ENCODE measurements around the gene ANXA11. TPM values are rescaled to one million over a fixed set of nuclear protein-coding genes. Genes with fewer than 3 reads are reported as not detected.
A peak's percentile ranks its signal among the peaks of the same experiment; 100 is the strongest.

ANXA11 gene
- total RNA-seq, 2 experiments from 2014 or later, result 153 to 159 TPM

DNA sequence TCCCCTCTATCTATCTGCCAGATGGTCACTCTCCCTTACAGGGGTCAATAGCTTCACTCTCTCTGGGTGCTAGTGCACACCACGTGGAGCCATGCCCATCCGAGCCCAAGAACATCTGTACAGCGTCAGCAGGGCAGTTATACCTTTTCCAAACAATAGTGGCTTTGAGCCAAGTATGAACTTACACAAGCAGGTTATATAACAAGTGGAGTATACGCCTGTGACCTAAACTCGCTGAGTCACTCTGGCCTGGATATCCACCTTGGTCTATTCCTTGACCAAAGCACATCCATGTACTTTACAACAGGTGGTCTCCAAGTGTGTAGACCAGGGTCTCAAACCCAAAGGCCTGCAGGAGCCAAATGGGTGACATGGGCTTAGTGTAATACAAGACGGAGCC, 52.5 kb downstream of the ANXA11 start:
- H3K27ac Mint-ChIP-seq, result peak overlapping the region; percentile 37
- H3K4me1 Mint-ChIP-seq (ENCODE audit: low read depth), result peaks cover 8% of the 10 kb centered on the region
- Histone ChIP-seq H3K4me1 (ENCODE audit: insufficient read depth, low read length) (no peaks in the 10 kb centered on the region), H3K4me3 (ENCODE audit: low read length) (no peak overlapping the region), H3K27me3 (ENCODE audit: control insufficient read depth in 1 of 2, insufficient read depth in 2 of 2, low read length in 2 of 2) (no peaks in the 10 kb centered on the region), H3K36me3 (ENCODE audit: insufficient read depth, low read length) (peaks cover 76% of the 10 kb centered on the region), H3K27ac (ENCODE audit: low read depth in 1 of 2, low read length in 2 of 2) (no peak overlapping the region), H3K9me3 (ENCODE audit: control insufficient read depth in 1 of 2, insufficient read depth in 1 of 2, low read length in 2 of 2) (peaks cover 0 to 10% of the 10 kb centered on the region in 2 experiments)
- no peak for DNase-seq
- H3K4me3 Mint-ChIP-seq, result no peak overlapping the region
- ATAC-seq (ENCODE audit: poor library complexity), result no peak
- peaks cover 4% of the 10 kb centered on the region for H3K9me3 Mint-ChIP-seq
- intact Hi-C loops (cut with DNase I, micrococcal nuclease), result no loop called here
- ChIA-PET POLR2A (interaction anchor here (0.9 kb wide), 1 partner anchor 13 kb away, joined by 4 read pairs; no protein-coding TSS in a partner anchor), CTCF (interaction anchor here (1.1 kb wide), 1 partner anchor 9 kb away, joined by 4 read pairs; no protein-coding TSS in a partner anchor)
- no peaks in the 10 kb centered on the region for H3K27me3 Mint-ChIP-seq
- peaks cover 100% of the 10 kb centered on the region for H3K36me3 Mint-ChIP-seq (ENCODE audit: low read depth)
- TF ChIP-seq, protein P1, sequence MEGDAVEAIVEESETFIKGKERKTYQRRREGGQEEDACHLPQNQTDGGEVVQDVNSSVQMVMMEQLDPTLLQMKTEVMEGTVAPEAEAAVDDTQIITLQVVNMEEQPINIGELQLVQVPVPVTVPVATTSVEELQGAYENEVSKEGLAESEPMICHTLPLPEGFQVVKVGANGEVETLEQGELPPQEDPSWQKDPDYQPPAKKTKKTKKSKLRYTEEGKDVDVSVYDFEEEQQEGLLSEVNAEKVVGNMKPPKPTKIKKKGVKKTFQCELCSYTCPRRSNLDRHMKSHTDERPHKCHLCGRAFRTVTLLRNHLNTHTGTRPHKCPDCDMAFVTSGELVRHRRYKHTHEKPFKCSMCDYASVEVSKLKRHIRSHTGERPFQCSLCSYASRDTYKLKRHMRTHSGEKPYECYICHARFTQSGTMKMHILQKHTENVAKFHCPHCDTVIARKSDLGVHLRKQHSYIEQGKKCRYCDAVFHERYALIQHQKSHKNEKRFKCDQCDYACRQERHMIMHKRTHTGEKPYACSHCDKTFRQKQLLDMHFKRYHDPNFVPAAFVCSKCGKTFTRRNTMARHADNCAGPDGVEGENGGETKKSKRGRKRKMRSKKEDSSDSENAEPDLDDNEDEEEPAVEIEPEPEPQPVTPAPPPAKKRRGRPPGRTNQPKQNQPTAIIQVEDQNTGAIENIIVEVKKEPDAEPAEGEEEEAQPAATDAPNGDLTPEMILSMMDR (IDR thresholded peaks at IDR 0.05), result no peak

DNA sequence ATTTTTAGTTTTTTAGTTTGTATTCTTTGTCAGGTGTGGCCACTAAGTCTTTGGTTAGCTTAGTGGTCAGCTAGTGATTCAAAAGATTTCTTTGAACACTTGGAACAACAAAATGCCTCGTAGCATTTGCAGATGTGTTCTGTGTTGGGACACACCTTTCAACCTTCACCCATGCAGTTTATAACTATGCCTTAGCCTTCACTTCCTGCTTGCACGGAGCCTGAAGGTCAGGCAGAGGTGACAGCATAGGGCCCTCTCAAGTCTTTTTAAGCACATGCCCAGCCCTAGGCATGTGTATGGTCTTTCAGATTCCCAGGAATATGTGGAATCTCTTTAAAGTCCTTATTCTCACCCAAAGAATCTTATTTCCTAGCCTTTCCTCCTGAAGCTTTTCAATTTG, 55.2 kb downstream of the ANXA11 start:
- CTCF ChIA-PET, result interaction anchor here (1.4 to 1.7 kb wide), 2 partner anchors 27 to 73 kb away, joined by 3 to 4 read pairs; no protein-coding TSS in a partner anchor
- TF ChIP-seq, protein P1 (IDR thresholded peaks at IDR 0.05), result no peak
- Histone ChIP-seq H3K36me3 (ENCODE audit: insufficient read depth, low read length) (peaks cover 51% of the 10 kb centered on the region), H3K27ac (ENCODE audit: low read depth in 1 of 2, low read length in 2 of 2) (peak overlapping the region in 1 of 2 donors; percentile 0), H3K4me1 (ENCODE audit: insufficient read depth, low read length) (no peaks in the 10 kb centered on the region), H3K9me3 (ENCODE audit: control insufficient read depth in 1 of 2, insufficient read depth in 1 of 2, low read length in 2 of 2) (peaks cover 0 to 10% of the 10 kb centered on the region in 2 experiments), H3K4me3 (ENCODE audit: low read length) (no peak overlapping the region), H3K27me3 (ENCODE audit: control insufficient read depth in 1 of 2, insufficient read depth in 2 of 2, low read length in 2 of 2) (no peaks in the 10 kb centered on the region)
- ATAC-seq (ENCODE audit: poor library complexity) (peak; percentile 19), DNase-seq (no peak)
- H3K27ac Mint-ChIP-seq, result peak overlapping the region; percentile 57
- H3K9me3 Mint-ChIP-seq, result peaks cover 4% of the 10 kb centered on the region
- POLR2A ChIA-PET, result interaction anchor here (2.1 kb wide), 1 partner anchor 38 kb away, joined by 8 read pairs; no protein-coding TSS in a partner anchor
- peaks cover 17% of the 10 kb centered on the region for H3K4me1 Mint-ChIP-seq (ENCODE audit: low read depth)
- peaks cover 77% of the 10 kb centered on the region for H3K36me3 Mint-ChIP-seq (ENCODE audit: low read depth)
- intact Hi-C loops (cut with DNase I, micrococcal nuclease), result no loop called here
- H3K27me3 Mint-ChIP-seq, result no peaks in the 10 kb centered on the region
- H3K4me3 Mint-ChIP-seq, result no peak overlapping the region

DNA sequence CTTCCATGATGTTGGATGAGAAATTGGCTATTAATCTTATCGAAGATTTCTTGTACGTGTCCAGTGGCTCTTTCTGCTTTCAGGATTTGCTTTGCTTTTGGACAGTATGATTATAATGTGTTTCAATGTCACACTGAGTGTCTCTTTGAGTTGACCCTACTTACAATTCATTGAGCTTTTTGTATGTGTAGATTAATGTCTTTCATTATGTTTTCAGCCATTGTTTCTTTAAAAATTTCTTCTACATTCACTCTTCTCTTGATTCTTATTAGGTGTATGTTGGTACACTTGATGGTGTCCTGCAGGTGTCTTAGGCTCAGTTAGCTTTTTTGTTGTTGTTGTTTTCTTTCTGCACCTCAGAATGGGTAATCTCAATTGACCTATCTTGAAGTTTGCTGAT, 56.2 kb downstream of the ANXA11 start:
- Histone ChIP-seq H3K36me3 (ENCODE audit: insufficient read depth, low read length) (peaks cover 41% of the 10 kb centered on the region), H3K27ac (ENCODE audit: low read depth in 1 of 2, low read length in 2 of 2) (no peak overlapping the region), H3K27me3 (ENCODE audit: control insufficient read depth in 1 of 2, insufficient read depth in 2 of 2, low read length in 2 of 2) (no peaks in the 10 kb centered on the region), H3K4me1 (ENCODE audit: insufficient read depth, low read length) (peaks cover 10% of the 10 kb centered on the region), H3K4me3 (ENCODE audit: low read length) (no peak overlapping the region), H3K9me3 (ENCODE audit: control insufficient read depth in 1 of 2, insufficient read depth in 1 of 2, low read length in 2 of 2) (peaks cover 0 to 10% of the 10 kb centered on the region in 2 experiments)
- TF ChIP-seq, protein P1 (IDR thresholded peaks at IDR 0.05), result no peak
- ATAC-seq (ENCODE audit: poor library complexity) (no peak), DNase-seq (no peak)
- peaks cover 4% of the 10 kb centered on the region for H3K9me3 Mint-ChIP-seq
- H3K4me1 Mint-ChIP-seq (ENCODE audit: low read depth), result peaks cover 27% of the 10 kb centered on the region
- H3K27ac Mint-ChIP-seq, result peak overlapping the region; percentile 37
- H3K27me3 Mint-ChIP-seq, result no peaks in the 10 kb centered on the region
- intact Hi-C loops (cut with DNase I, micrococcal nuclease), result loop anchor here in 1 of 2 experiments (5.0 kb wide), 1 partner anchor 58 kb away; the partner anchor contains the start of gene ANXA11
- peaks cover 66% of the 10 kb centered on the region for H3K36me3 Mint-ChIP-seq (ENCODE audit: low read depth)
- ChIA-PET CTCF (no interaction called here), POLR2A (interaction anchor here (1.1 kb wide), 1 partner anchor 39 kb away, joined by 8 read pairs; no protein-coding TSS in a partner anchor)
- no peak overlapping the region for H3K4me3 Mint-ChIP-seq

Data from CD4-positive, alpha-beta T cell (primary cell).